GM18502 (cell line): Measurements from ENCODE around the gene VWF.

Experiments used
- ATAC-seq: cut with Tn5 transposase; IDR thresholded peaks from one replicate; pipeline ENCODE4 v1.9.1; 2021; ENCODE audit warnings: mild to moderate bottlenecking; ENCODE audit not compliant: unreplicated experiment, poor library complexity

VWF gene

DNA sequence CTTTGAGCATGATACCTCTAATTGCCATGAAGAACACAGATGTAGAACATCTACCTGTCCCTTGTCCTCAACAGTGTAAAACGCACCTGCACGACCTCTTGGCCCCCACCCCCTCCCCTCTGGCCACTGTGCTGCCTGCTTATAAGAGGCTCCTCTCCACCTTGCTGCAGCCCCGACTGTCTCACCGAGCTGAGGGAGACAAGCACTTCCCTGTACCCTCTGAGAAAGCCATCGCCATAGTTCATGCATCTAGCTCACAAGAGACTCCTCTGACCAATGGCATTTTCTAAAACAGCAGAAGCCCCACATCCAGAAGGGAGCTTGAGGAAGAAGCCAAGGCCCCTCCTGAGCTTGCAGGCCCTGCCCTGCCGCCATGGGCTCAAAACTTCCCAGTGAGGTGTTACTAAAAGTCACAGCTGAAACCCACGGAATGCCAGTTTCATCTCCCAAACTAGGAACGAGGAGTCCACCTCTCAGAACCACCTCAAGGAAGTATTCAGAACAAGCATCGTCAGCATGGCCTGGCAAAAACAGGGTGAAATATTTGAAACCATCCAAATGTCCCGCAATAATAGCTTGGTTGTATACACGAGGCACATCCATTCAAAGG, 157.9 kb downstream of the VWF start:
- no peak for ATAC-seq

DNA sequence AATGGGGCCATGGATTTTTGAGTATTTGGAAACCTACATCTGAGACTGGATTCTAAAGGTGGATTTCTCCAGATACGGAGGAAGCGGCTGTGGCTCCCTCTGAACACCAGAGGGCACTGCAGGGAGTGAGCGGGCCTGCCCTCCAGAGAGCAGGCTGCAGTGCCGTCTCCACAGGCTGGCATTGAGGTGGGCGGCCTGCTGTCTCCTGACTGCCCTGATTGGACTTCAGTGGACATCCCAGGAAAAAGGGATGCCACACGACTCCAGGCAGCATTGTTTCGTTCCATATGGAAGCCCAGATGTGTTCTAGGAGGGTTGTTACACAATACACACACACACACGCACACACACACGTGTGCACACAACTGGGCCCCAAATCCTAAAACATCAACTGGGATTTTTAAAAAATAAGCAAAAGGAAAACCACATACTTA, 158.5 kb downstream of the VWF start:
- no peak for ATAC-seq

- ATAC-seq = no peak
These were observed 159.3 kb downstream of the VWF start for GRCh38 chr12:5964913-5965900.

DNA sequence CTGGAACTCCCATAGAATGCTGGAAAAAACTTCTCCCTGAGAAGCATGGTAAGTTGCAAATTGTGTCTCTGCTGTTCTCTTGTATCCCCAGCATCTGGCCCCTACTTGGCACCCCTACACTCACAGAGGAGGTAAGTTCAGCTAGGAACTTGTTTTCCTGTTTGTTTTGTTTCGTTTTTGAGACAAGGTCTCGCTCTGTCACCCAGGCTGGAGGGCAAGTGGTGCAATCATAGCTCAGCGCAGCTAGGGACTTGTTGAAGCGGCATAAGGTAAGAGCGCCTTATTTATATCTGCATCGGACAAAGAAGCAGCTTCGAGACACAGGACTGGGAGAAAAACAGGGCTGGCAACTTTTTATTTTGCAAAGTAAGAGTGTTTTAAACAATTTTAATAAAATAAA, 161.0 kb downstream of the VWF start:
- ATAC-seq = no peak

- ATAC-seq = no peak
These were observed 163.7 kb downstream of the VWF start for GRCh38 chr12:5960783-5961182.

- ATAC-seq = no peak
These were observed 167.5 kb downstream of the VWF start for GRCh38 chr12:5956987-5957386.

GRCh38 chr12:5954661-5955060, 169.8 kb downstream of the VWF start:
- ATAC-seq = no peak

GRCh38 chr12:5953835-5954586, 170.5 kb downstream of the VWF start:
- no peak for ATAC-seq

GRCh38 chr12:5952031-5952430, 172.4 kb downstream of the VWF start:
- ATAC-seq = no peak

GRCh38 chr12:5948696-5949095, 175.8 kb downstream of the VWF start:
- ATAC-seq = no peak

GRCh38 chr12:5947006-5947405, 177.5 kb downstream of the VWF start:
- no peak for ATAC-seq

- ATAC-seq = no peak
These were observed 178.1 kb downstream of the VWF start for GRCh38 chr12:5946388-5946787.

DNA sequence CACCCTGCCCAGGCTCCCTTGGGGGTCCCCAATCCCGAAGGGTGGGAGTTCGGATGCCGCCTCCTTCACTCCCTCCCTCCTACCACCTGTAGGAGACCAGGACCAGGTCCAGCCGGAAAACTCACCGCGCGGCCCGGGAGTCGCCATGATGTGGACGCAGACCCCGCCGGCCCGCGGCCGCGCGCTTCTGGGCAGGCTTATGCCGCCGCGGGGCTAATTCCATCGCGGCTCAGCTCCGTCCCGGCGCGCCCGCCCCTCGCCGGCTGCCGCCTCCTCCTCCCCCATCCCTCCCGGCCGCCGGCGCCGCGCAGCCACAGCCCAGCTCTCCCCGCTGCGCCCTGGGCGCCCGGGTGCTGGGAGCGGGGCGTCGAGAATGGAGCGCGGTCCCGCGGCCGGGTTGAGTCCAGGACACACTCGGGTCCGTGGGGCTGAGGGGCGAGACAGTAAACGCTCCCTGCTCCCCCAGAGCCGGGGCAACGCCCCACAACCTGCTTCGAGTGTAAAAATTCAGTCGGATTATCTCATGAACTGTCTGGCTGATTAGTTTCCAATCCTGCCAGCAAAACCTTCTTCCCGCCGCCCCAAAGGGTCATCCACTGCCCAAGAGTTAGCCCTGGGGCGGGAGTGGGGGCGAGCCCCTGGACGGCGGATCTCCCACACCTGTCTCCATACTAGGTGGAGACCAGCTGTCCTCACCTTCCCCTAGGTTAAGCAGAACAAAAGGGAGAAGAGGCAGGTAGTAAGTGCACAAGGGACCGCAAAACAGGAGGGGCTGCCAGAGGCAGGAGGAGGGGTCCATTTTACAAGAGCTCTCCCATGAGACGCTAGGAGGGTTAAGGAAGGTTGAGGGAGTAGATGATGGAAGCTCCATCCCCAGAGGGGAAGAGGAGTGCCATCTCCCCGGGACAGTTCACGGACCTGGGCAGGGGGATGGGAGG, 179.1 kb downstream of the VWF start, which contains the start of gene ANO2:
Gene ANO2, minus strand, starts transcription at position 189 of the 938 bp plus-strand sequence. Its CDS starts 42 bp downstream, at position 147.
- ATAC-seq = no peak

DNA sequence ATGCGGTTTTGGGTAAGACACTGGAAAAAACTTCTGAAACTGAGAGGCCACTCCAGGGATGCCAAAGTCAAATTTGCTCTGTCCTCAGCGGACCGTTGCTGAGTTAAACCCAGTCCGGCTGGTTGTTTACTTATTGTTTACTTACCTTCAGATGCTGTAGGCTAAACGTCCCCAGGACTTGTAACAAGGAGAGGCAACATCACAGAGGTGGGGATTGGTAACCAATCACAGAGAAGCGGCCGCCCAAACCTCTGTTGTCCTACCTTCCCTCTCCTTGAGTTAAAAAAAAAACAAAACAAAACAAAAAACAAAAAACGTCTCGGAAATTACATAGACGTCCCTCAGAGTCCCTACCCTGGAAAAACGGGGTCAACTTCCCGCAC, 179.8 kb downstream of the VWF start:
- ATAC-seq = no peak

GRCh38 chr12:5944053-5944452, 180.4 kb downstream of the VWF start:
- ATAC-seq = no peak

- ATAC-seq = no peak
These were observed 182.6 kb downstream of the VWF start for GRCh38 chr12:5941907-5942306.

- ATAC-seq = no peak
These were observed 196.5 kb downstream of the VWF start for GRCh38 chr12:5927732-5928516.

DNA sequence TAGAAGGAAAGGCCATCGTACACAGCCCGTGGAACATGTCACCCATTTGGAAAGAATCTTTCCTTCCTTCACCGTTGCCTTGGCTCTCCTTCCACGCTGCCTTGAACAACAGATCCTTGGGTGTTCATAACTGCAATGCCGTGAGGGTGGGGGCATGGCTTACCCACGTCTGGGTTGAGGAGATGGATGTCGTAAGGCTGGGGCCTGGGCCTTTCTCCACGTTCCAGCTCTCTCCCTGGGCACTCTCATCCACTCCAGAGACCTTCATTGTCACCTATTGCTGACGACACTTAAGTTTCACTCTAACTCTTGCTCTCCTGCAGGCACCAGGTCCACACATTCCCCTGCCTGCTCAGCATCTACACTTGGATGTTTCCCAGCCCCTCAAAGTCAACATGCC, 198.8 kb downstream of the VWF start:
- no peak for ATAC-seq

DNA sequence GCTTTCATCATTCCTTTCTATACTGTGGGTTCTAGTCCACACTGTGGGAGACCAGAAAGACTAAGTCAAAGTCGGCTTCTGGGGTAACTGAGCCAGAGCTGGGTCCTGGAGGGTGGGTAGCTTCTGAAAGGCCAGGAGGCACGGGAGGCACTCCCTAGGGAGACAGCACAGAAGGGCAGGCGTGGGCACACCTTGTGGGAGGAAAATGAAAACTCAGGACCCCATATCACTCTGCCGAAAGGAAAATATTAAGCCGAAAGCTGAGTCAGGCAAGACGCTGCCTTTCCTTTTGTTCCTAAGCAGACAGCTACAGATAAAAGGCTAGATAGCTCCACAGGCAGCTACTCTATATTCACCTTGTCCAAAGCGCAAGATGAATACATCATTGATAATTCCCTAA, 200.1 kb downstream of the VWF start:
- ATAC-seq = no peak
